ENCODE data around the gene ANOS1.

- TF ChIP-seq, protein P1, sequence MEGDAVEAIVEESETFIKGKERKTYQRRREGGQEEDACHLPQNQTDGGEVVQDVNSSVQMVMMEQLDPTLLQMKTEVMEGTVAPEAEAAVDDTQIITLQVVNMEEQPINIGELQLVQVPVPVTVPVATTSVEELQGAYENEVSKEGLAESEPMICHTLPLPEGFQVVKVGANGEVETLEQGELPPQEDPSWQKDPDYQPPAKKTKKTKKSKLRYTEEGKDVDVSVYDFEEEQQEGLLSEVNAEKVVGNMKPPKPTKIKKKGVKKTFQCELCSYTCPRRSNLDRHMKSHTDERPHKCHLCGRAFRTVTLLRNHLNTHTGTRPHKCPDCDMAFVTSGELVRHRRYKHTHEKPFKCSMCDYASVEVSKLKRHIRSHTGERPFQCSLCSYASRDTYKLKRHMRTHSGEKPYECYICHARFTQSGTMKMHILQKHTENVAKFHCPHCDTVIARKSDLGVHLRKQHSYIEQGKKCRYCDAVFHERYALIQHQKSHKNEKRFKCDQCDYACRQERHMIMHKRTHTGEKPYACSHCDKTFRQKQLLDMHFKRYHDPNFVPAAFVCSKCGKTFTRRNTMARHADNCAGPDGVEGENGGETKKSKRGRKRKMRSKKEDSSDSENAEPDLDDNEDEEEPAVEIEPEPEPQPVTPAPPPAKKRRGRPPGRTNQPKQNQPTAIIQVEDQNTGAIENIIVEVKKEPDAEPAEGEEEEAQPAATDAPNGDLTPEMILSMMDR (IDR thresholded peaks at IDR 0.05), result no peak
- TF ChIP-seq EZH2 (IDR thresholded peaks at IDR 0.05) (no peak), EZH2phosphoT487 (IDR thresholded peaks at IDR 0.05) (no peak)
Measured at GRCh38 chrX:8520178-8520577, 211.8 kb downstream of the ANOS1 start.

Data from neural progenitor cell (in vitro differentiated cells).